HG03095 (cell line): ENCODE measurements around the gene FSIP1.

Experiments used
- ATAC-seq: cut with Tn5 transposase; IDR thresholded peaks from one replicate; pipeline ENCODE4 v1.9.1; 2021; ENCODE audit warnings: moderate library complexity; ENCODE audit not compliant: unreplicated experiment

The FSIP1 gene

GRCh38 chr15:39690881-39691634 is 91.6 kb downstream of the FSIP1 start:
- no peak for ATAC-seq

GRCh38 chr15:39687965-39688364 is 94.7 kb downstream of the FSIP1 start:
- no peak for ATAC-seq

GRCh38 chr15:39685999-39686613 is 96.5 kb downstream of the FSIP1 start:
- no peak for ATAC-seq

- ATAC-seq: no peak
Measured at GRCh38 chr15:39685367-39685766, 97.3 kb downstream of the FSIP1 start.

GRCh38 chr15:39684233-39684632 is 98.4 kb downstream of the FSIP1 start:
- no peak for ATAC-seq

- ATAC-seq: no peak
Measured at GRCh38 chr15:39682366-39682765, 100.3 kb downstream of the FSIP1 start.

- ATAC-seq: no peak
Measured at GRCh38 chr15:39680868-39681267, 101.8 kb downstream of the FSIP1 start.

GRCh38 chr15:39672666-39673065 is 110.0 kb downstream of the FSIP1 start:
- ATAC-seq: no peak

GRCh38 chr15:39672184-39672583 is 110.5 kb downstream of the FSIP1 start:
- no peak for ATAC-seq

GRCh38 chr15:39670687-39671086 is 112.0 kb downstream of the FSIP1 start:
- ATAC-seq: no peak

- ATAC-seq: no peak
Measured at GRCh38 chr15:39669661-39670060, 113.0 kb downstream of the FSIP1 start.

GRCh38 chr15:39669241-39669640 is 113.4 kb downstream of the FSIP1 start:
- no peak for ATAC-seq

- no peak for ATAC-seq
Measured at GRCh38 chr15:39668457-39668856, 114.2 kb downstream of the FSIP1 start.

- no peak for ATAC-seq
Measured at GRCh38 chr15:39667382-39668127, 115.1 kb downstream of the FSIP1 start.

- no peak for ATAC-seq
Measured at GRCh38 chr15:39666677-39667076, 116.0 kb downstream of the FSIP1 start.

GRCh38 chr15:39665629-39666250 is 116.9 kb downstream of the FSIP1 start:
- no peak for ATAC-seq

GRCh38 chr15:39663704-39664250 is 118.9 kb downstream of the FSIP1 start:
- ATAC-seq: no peak

- ATAC-seq: no peak
Measured at GRCh38 chr15:39661776-39662175, 120.9 kb downstream of the FSIP1 start.

GRCh38 chr15:39658740-39659139 is 123.9 kb downstream of the FSIP1 start:
- ATAC-seq: no peak

GRCh38 chr15:39657668-39658067 is 125.0 kb downstream of the FSIP1 start:
- no peak for ATAC-seq

- ATAC-seq: no peak
Measured at GRCh38 chr15:39657181-39657580, 125.5 kb downstream of the FSIP1 start.
